Measurements from ENCODE around the gene ISCU.

GRCh38 chr12:108602976-108603704 is 40.7 kb downstream of the ISCU start:
- TF ChIP-seq POLR2AphosphoS5 (IDR thresholded peaks at IDR 0.05; ENCODE audit: low read depth, low read length) (no peak), FOXP2 (optimal IDR thresholded peaks at IDR 0.05; ENCODE audit: borderline replicate concordance, extremely low read depth, extremely low read length, insufficient read depth) (no peak), REST (IDR thresholded peaks at IDR 0.05; ENCODE audit: insufficient read depth in 1 of 2, low read depth in 2 of 2, low read length in 2 of 2) (no peak), TAF1 (IDR thresholded peaks at IDR 0.05; ENCODE audit: borderline replicate concordance, insufficient read depth, low read length) (no peak)
